Stimulated activated CD4-positive, alpha-beta T cell treated with anti-CD3 and anti-CD28 coated beads, Interleukin-4, amount 100 ng/mL, for 24 hours (primary cell): ENCODE measurements around the gene RAX2.

ENCODE experiments used
- DNase-seq: peaks from one replicate; pipeline ENCODE4 v3.0.0-alpha.2; 2020

RAX2 gene

DNA sequence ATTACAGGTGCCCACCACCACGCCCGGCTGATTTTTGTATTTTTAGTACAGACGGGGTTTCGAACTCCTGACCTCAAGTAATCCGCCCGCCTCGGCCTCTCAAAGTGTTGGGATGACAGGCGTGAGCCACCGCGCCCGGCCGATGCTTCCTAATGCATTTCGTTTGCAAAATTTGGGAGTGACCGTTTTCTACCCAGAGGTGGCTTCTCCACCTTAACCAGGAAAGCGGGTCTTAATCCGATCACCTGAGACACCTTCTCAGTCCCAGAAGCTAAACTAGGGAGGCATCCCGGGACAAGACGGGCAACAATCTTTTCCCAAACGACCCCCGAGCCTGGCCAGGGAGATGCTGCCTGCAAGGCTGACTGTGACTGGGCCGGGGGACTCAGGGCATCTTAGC, 29.0 kb upstream of the RAX2 start:
- DNase-seq, result no peak

DNA sequence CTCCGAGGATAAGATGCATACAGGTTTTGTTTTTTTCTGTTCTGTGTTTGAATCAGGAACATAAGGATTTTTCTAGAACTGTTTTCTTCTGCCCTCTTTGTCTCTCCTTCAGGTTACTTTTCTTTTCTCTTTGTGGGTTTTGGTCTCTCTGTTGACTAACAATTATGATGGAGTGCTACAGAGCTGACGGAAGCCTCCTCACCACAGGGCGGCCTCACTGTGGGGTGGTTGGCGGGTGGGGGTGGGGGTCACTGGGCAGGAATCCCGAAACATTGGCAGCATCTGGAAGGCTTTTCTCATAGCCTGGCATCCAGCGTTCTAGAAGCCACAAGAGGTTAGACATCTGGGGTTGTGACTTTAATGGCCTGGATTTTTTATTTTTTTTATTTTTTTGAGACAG, 26.1 kb upstream of the RAX2 start:
- DNase-seq, result no peak

DNA sequence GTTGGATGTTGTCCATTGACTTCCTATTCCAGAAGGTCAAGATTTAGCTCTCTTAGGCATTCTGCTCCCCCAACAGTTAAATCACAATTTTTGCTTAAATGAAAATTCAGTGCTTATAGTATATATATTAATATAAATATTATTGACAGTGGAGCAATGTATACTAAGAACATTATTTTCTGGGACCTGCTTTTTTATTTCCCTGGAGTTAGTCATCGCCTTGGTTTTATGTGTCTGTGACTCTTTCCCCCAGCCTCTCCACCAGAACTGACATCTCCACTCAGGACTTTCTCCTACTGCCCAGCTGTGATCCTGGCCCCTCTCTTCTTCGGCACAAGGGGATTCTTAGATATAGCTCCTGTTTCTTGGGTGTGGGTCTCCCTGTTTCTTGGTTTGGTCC, 24.3 kb upstream of the RAX2 start:
- no peak for DNase-seq

DNA sequence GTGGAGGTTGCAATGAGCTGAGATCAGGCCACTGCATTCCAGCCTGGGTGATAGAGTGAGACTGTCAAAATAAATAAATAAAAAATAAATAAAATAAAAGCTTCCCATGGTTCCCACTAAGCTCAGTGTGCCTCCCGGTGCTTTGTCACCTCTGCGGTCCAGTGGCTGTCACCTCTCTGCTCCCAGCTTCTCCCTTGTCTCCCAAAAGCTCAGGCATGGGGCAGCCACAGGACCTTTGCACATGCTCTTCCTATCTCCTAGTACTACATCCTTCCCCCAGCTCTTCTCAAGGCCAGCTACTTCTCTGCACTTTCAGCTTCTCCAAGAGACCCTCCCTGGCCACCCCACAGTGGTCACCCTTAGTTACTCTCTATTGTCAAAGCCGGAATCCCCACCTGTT, 21.8 kb upstream of the RAX2 start:
- DNase-seq, result no peak

GRCh38 chr19:3792114-3792513, 20.1 kb upstream of the RAX2 start:
- no peak for DNase-seq

- no peak for DNase-seq
Measured at GRCh38 chr19:3790941-3791340, 18.9 kb upstream of the RAX2 start.

- DNase-seq, result no peak
Measured at GRCh38 chr19:3790209-3790734, 18.2 kb upstream of the RAX2 start.

DNA sequence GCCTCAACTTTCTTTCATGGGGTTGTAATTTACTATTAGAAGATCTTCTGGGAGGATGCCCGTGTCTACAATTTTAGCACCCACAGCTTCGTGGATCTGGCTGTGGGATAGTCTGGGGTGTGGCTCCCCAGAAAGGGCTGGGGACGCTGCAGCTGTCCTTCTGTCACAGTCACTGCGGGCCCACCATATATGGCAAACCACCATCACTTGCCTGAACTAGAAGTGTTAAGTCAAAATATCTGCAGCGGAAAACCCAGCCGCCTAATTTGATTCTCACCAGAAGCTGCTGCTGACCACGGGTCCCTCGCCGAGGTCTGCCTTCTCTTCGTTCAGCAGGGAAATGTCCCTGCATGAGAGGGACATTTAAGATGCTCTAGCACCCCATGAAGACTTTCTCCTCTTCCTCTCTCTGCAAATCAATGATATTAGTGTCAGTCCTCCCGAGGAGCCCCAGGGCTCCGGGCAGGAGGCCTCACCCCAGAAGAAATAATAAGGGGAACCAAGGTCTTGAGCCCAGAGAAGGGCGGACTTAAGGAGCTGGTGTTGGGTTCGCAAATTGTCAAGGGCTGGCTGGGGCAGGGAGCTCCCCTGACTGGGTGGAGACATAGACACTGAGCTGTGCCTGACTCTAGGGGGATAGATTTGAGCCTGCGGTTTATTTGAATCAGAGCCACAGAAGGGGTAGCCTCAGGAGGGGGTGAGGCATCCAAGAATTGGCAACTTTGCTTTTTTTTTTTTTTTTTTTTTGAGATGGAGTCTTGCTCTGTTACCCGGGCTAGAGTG, 17.2 kb upstream of the RAX2 start:
- no peak for DNase-seq

GRCh38 chr19:3785938-3786824, 14.2 kb upstream of the RAX2 start, which contains the start of gene MATK:
TSS of gene MATK (minus strand) at chr19:3786381. CDS start at chr19:3785135, 1,246 bp downstream.
- DNase-seq, result no peak

DNA sequence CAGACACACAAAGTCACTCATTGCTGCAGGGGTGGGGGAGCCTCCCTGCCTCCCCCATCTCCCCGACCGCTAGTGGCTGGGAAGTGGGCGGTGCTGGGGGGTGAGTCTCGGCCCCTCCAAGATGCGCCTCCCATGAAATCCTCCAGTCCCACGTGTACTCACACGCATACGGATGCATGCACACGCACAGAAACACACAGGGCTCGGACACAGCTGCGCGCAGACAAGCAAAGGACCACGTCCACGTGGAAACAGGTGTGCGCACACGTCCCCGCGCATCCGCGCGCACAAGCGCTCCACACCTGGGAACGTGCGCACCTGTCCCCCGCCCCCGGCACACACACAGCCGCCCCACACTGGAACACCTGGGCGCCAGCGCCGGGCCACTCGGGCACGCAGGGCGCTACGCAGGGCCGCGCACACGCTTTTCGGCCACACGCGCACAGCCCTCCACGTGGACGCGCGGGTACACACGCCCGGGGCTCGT, 13.5 kb upstream of the RAX2 start:
- DNase-seq, result peak; percentile 31

DNA sequence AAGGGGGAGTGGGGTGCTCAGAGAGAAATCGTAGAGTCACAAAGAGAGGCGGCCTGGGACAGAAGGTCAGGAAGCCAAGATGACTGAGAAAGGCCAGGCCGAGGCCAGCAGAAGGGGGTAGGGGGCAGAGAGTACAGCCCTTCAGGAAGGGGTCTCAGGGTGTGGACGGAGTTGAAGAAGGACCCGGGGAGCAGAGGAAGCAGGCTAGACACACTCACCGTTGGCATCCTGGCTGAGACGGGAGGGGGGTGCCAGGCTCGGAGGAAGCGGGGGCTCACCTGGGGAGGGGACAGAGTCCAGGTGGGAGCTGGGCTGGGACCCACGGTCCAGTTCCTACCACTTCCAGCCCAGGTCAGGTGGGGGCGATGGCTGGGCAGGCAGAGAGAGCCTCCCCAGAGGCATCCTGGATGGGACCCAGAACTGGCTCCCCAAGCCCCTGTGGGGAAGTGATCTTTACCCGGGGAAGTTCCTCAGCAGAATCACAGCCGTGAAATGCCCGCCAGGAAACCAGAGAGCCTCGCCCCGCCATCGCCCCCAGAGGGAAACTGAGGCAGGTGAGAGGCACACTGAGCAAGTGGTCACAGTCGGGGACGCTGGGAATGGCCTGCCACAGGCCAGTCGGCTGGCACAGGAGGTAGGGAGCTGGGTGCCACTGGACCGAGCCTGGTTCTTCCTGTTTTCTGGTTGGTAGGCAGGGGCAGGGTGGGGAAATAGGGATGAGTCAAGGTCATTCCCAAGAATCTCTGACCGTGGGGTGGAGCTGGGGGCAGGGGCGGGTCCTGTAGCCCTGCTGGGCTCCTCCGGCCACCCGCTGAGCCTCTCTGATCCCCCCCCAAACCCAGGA, 12.8 kb upstream of the RAX2 start:
- no peak for DNase-seq

GRCh38 chr19:3783660-3784584, 11.9 kb upstream of the RAX2 start:
- DNase-seq, result peak; percentile 44

DNA sequence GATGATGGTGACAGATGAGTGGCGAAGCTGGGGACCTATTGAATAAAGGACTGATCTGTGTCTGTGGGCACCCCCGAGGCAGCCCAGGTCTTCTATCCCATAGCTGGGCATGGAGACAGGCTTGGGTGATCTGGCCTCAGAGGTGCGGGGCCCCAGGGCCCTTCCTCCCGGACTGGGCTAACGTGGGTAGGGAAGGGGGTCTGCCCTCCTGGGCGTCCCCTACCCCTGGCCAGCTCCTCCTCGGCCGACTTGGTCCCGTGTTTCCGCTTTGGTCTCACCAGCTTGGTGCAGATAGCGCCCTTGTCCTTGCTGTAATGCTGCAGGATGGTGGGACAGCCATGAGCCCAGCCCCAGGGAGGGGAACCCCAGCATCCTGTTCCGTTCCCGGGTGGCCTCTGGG, 10.9 kb upstream of the RAX2 start:
- DNase-seq, result no peak

GRCh38 chr19:3782330-3782729, 10.3 kb upstream of the RAX2 start:
- no peak for DNase-seq

GRCh38 chr19:3781603-3782002, 9.6 kb upstream of the RAX2 start:
- DNase-seq, result no peak

- no peak for DNase-seq
Measured at GRCh38 chr19:3780786-3781304, 8.8 kb upstream of the RAX2 start.

- DNase-seq, result no peak
Measured at GRCh38 chr19:3778899-3779723, 7.1 kb upstream of the RAX2 start.

DNA sequence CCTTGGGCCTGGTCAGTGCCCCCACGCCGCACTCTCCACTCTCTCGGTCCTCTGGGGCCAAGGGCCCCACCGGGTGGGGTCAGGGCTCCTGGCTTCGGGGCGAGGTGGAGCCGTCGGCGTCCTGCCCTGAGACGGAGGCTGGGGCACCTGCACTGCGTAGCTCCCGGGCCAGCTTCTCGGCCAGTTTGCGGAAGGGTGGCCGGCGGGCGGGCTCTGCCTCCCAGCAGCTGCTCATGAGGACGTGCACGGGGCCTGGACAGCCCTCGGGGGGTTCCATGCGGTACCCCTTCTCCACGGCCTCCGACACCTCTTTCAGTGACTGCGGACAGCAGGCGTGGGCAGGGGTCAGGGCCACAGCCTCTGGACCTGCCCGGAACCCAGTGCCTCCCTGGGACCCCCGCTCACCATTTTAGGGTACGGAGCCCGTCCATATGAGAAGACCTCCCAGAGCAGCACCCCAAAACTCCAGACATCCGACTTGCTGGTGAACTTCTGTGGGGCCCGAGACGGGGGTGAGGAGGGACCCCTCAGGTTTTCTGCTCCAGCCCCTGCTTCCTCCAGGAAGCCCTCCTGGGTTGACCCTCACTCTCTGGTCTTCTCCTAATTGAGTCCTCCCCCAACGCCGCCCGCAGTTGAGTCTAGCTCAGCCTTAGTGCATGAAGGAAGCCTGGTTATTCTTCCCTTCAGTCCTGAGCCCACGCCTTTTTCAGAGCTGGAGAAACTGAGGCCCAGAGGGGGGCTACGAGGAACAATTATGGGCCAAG, 6.3 kb upstream of the RAX2 start:
- DNase-seq, result no peak

DNA sequence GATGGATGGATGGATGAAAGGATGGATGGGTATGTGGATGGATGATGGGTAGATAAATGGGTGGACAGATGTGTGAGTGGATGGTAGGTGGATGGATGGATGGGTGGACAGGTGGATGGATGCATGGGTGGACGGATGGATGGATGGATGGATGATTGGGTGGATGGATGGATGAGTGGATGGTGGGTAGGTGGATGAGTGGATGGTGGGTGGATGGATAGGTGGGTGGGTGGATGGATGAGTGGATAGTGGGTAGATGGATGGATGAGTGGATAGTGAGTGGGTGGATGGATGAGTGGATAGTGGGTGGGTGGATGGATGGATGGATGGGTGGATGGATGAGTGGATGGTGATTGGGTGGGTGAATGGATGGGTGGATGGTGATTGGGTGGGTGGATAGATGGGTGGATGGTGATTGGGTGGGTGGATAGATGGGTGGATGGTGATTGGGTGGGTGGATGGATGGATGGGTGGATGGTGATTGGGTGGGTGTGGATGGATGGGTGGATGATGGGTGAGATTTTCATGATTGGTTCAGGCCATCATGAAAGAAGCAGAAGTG, 4.5 kb upstream of the RAX2 start:
- DNase-seq, result no peak
